HCT116 (cell line): Measurements from ENCODE around the gene CAND2.

ENCODE experiments used
- CEBPB ChIP-seq: IDR thresholded peaks from 2 replicates; pipeline ENCODE4 v1.6.1; 2012; ENCODE audit warnings: low read depth
- CTCF ChIP-seq, 3 experiments: fragments of 200-600 bp in 1 of 3; sonication (generic) in 1 of 3; IDR thresholded peaks in 2 of 3; conservative IDR thresholded peaks in 1 of 3; 2 replicates each; pipeline ENCODE4 v1.5.1; 2012 to 2017; ENCODE audit warnings: low read depth in 2 of 3, low read length in 2 of 3, antibody characterized with exemption in 1 of 3, borderline replicate concordance in 1 of 3, control low read depth in 1 of 3, mild to moderate bottlenecking in 1 of 3, mixed read lengths in 1 of 3, mixed run types in 1 of 3, moderate library complexity in 1 of 3; ENCODE audit not compliant: insufficient read depth in 1 of 3
- EZH2 ChIP-seq: fragments of 200-600 bp; sonication (generic); IDR thresholded peaks from 2 replicates; pipeline ENCODE4 v1.6.1; 2017; ENCODE audit warnings: antibody characterized with exemption, mixed run types
- FOSL1 ChIP-seq: IDR thresholded peaks from 2 replicates; pipeline ENCODE4 v1.6.1; 2012; ENCODE audit warnings: low read depth
- MAX ChIP-seq: IDR thresholded peaks from 2 replicates; pipeline ENCODE4 v1.6.1; 2012
- POLR2A ChIP-seq: IDR thresholded peaks from 2 replicates; pipeline ENCODE4 v1.7.0; 2011; ENCODE audit warnings: borderline replicate concordance; ENCODE audit not compliant: insufficient read depth, insufficient read length; ENCODE audit errors: extremely low read depth
- POLR2AphosphoS5 ChIP-seq: IDR thresholded peaks from 2 replicates; pipeline ENCODE4 v1.6.1; 2011; ENCODE audit warnings: mild to moderate bottlenecking, low read depth, low read length, moderate library complexity
- RAD21 ChIP-seq: IDR thresholded peaks from 2 replicates; pipeline ENCODE4 v1.6.1; 2012; ENCODE audit warnings: low read depth, mild to moderate bottlenecking
- REST ChIP-seq: IDR thresholded peaks from 2 replicates; pipeline ENCODE4 v1.6.1; 2012; ENCODE audit warnings: low read depth
- SP1 ChIP-seq: IDR thresholded peaks from 2 replicates; pipeline ENCODE4 v1.6.1; 2012; ENCODE audit warnings: low read depth
- SRF ChIP-seq: IDR thresholded peaks from 2 replicates; pipeline ENCODE4 v1.6.1; 2012; ENCODE audit warnings: low read depth

GRCh38 chr3:12833222-12834161, 37.0 kb downstream of the CAND2 start:
- TF ChIP-seq POLR2A, result no peak
- TF ChIP-seq CTCF (IDR thresholded peaks at IDR 0.05 in 2 of 3, conservative IDR thresholded peaks at IDR 0.05 in 1 of 3; ENCODE audit: borderline replicate concordance in 1 of 3, insufficient read depth in 1 of 3, low read depth in 2 of 3, low read length in 2 of 3), result no peak
- TF ChIP-seq REST, result no peak
- TF ChIP-seq SP1, result no peak
- no peak for TF ChIP-seq EZH2
- peak; percentile 48; the same call in 1 of the 2 replicates for TF ChIP-seq POLR2AphosphoS5
- no peak for TF ChIP-seq CEBPB
- no peak for TF ChIP-seq SRF
- no peak for TF ChIP-seq MAX
- TF ChIP-seq FOSL1, result no peak
- TF ChIP-seq RAD21, result no peak
